ENCODE results near the gene ENOSF1. TPM values are rescaled to one million over a fixed set of nuclear protein-coding genes. Genes with fewer than 3 reads are reported as not detected.
"Not testable (repeated sequence)": the region's sequence is repeated elsewhere in the genome, so short reads cannot be mapped to it uniquely, and the experiment has no call there.

Gene ENOSF1
- total and polyA plus RNA-seq, 12 donors = 10.5 to 68.3 (median 23.3) TPM

GRCh38 chr18:731185-731584 is 18.8 kb upstream of the ENOSF1 start:
- no peaks in the 10 kb centered on the region for H3K4me1 ChIP-seq
- ATAC-seq (no peak), DNase-seq (no peak)
- H3K27ac ChIP-seq = no peak overlapping the region
- no peak overlapping the region for H3K4me3 ChIP-seq
- H3K9me3 ChIP-seq = no peaks in the 10 kb centered on the region
- no peak for TF ChIP-seq CTCF (IDR thresholded peaks at IDR 0.05)
- no peaks in the 10 kb centered on the region for H3K27me3 ChIP-seq
- H3K36me3 ChIP-seq = peaks cover 0 to 92% (median 20%) of the 10 kb centered on the region in 9 donors
- intact Hi-C loops (cut with DNase I) = loop anchor here in 1 of 10 donors (10.0 kb wide), 1 partner anchor 106 kb away; no protein-coding TSS in a partner anchor

DNA sequence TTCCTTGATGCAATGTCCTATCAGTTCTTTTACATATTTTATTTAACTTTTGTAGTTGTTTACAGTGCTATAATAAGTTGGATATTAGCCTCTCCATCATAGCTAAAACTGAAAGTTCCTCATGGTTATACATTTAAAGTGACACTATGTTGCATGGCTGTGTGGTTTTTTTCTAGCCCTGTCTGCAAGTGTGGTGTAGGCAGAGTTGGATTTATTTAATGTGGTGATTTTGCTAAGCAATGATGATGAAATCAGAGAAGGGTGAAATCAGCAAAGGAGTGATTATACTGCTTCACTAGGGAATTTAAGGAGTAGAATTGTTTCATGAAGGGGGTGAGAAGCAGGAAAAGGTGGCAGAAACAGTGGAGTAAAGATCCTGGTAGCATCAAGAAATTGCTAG is 18.3 kb upstream of the ENOSF1 start:
- no peak for TF ChIP-seq CTCF (IDR thresholded peaks at IDR 0.05)
- Histone ChIP-seq H3K36me3 (peaks cover 0 to 92% (median 15%) of the 10 kb centered on the region in 9 donors), H3K27ac (no peak overlapping the region), H3K27me3 (no peaks in the 10 kb centered on the region), H3K4me3 (no peak overlapping the region), H3K9me3 (no peaks in the 10 kb centered on the region), H3K4me1 (no peaks in the 10 kb centered on the region)
- intact Hi-C loops (cut with DNase I) = loop anchor here in 1 of 10 donors (10.0 kb wide), 1 partner anchor 106 kb away; no protein-coding TSS in a partner anchor
- DNase-seq (no peak), ATAC-seq (no peak)

DNA sequence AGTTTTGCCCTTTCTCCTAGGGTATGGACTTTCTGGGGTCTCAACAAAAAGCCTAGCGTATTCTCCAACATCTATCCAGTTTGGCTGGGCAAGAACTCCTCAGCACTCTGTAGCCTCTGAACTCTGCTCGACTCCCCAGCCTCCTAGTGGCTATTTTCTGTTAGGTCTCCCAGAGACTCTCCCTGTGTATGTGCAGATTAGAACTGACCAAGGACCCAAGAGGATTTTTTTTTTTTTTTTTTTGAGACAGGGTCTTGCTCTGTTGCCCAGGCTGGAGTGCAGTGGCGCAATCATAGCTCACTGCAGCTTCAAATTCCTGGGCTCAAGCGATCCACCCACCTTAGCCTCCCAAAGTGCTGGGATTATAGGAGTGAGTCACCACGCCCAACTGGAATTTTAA is 17.7 kb upstream of the ENOSF1 start:
- not testable (repeated sequence) for H3K27me3 ChIP-seq, H3K27ac ChIP-seq, ATAC-seq, DNase-seq, H3K9me3 ChIP-seq, H3K4me1 ChIP-seq, H3K4me3 ChIP-seq
- intact Hi-C loops (cut with DNase I) = loop anchor here in 1 of 10 donors (10.0 kb wide), 1 partner anchor 105 kb away; no protein-coding TSS in a partner anchor
- H3K36me3 ChIP-seq = peaks cover 0 to 92% (median 12%) of the 10 kb centered on the region in 9 donors
- 96% methylated on average over 5 of the region's 5 CpGs for whole genome bisulfite sequencing, 2 donors

DNA sequence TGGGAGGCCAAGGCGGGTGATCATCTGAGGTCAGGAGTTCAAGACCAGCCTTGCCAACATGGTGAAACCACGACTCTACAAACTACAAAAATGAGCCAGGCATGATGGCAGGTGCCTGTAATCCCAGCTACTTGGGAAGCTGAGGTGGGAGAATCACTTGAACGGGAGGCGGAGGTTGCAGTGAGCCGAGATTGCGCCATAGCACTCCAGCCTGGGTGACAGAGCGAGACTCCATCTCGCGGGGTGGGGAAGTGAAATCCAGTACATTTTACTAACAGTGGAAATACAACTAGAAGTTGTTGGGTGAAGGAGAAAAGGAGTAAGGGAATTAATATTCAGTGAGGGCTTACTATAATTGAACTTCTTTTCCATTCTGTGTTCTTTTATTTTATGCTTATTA is 13.2 kb upstream of the ENOSF1 start:
- Histone ChIP-seq H3K4me1 (no peaks in the 10 kb centered on the region), H3K36me3 (peaks cover 0 to 79% (median 8%) of the 10 kb centered on the region in 9 donors), H3K9me3 (no peaks in the 10 kb centered on the region), H3K4me3 (no peak overlapping the region), H3K27ac (no peak overlapping the region), H3K27me3 (no peaks in the 10 kb centered on the region)
- no peak for TF ChIP-seq CTCF (IDR thresholded peaks at IDR 0.05)
- intact Hi-C loops (cut with DNase I) = no loop called here
- DNase-seq (no peak), ATAC-seq (no peak)
- 96% methylated on average over 9 of the region's 9 CpGs for WGBS, 2 donors

DNA sequence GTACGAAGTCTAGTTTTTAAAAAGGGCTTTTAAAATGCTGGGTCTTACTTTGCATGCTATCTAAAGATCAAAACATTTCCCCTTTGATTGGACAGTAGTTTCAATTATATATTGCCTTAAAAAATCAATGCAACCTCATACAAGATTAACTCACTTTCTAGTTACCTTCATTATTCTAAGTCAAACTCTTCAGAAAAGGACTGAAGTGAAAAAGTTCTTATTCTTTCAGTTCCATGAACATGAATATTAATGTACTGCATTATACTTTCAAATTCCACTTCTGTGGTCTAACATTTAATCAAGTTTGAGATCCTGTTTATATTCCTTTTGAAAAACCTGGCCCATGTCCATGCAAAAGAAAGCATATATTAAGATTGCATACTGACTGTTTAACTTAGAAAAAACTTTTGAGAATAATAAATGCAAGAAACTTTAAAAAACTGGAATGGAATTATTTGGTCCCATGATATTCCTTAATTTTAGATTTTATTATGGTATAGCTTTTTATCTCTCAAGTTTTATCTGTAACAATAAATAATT is 11.2 kb upstream of the ENOSF1 start:
- ATAC-seq = no peak
- peaks cover 0 to 65% (median 8%) of the 10 kb centered on the region in 9 donors for H3K36me3 ChIP-seq
- intact Hi-C loops (cut with DNase I) = no loop called here
- no peak overlapping the region for H3K4me3 ChIP-seq
- no peaks in the 10 kb centered on the region for H3K4me1 ChIP-seq
- no peaks in the 10 kb centered on the region for H3K9me3 ChIP-seq
- 91 to 95% methylated on average over 1 of the region's 1 CpG for WGBS, 2 donors
- DNase-seq = no peak
- no peak for TF ChIP-seq CTCF (IDR thresholded peaks at IDR 0.05)
- H3K27me3 ChIP-seq = no peaks in the 10 kb centered on the region
- no peak overlapping the region for H3K27ac ChIP-seq

All from heart right ventricle (tissue), 16 donors.